GM19372 (cell line): Measurements from ENCODE around the gene CST8.
"Not testable (repeated sequence)": the region's sequence is repeated elsewhere in the genome, so short reads cannot be mapped to it uniquely, and the experiment has no call there.

ENCODE experiments used
- ATAC-seq: cut with Tn5 transposase; IDR thresholded peaks from one replicate; pipeline ENCODE4 v1.9.1; 2021; ENCODE audit warnings: mild to moderate bottlenecking, low read depth, moderate library complexity; ENCODE audit not compliant: unreplicated experiment

The CST8 gene

GRCh38 chr20:23490817-23491216 lies at the start of gene CST8:
Gene CST8 (plus strand): TSS chr20:23491117. CDS start chr20:23491668, 551 bp downstream.
- no peak for ATAC-seq

GRCh38 chr20:23441850-23442313 lies 49.0 kb upstream of the CST8 start:
- ATAC-seq = peak; percentile 73

- ATAC-seq = no peak
These were observed 48.5 kb upstream of the CST8 start for GRCh38 chr20:23442436-23442835.

GRCh38 chr20:23444859-23445258 lies 46.1 kb upstream of the CST8 start:
- no peak for ATAC-seq

GRCh38 chr20:23445596-23446217 lies 45.2 kb upstream of the CST8 start:
- ATAC-seq = no peak

GRCh38 chr20:23446505-23446904 lies 44.4 kb upstream of the CST8 start:
- peak; percentile 64 for ATAC-seq

GRCh38 chr20:23448167-23448566 lies 42.8 kb upstream of the CST8 start:
- ATAC-seq = no peak

- ATAC-seq = no peak
These were observed 41.5 kb upstream of the CST8 start for GRCh38 chr20:23449421-23449820.

- no peak for ATAC-seq
These were observed 40.0 kb upstream of the CST8 start for GRCh38 chr20:23450877-23451276.

- no peak for ATAC-seq
These were observed 38.9 kb upstream of the CST8 start for GRCh38 chr20:23451956-23452487.

- ATAC-seq = no peak
These were observed 38.1 kb upstream of the CST8 start, which contains the start of gene CST11 for GRCh38 chr20:23452776-23453175. Gene CST11 (minus strand): TSS chr20:23452876. CDS start chr20:23452811, 65 bp downstream.

GRCh38 chr20:23453549-23454543 lies 37.1 kb upstream of the CST8 start:
- no peak for ATAC-seq

GRCh38 chr20:23454816-23455215 lies 36.1 kb upstream of the CST8 start:
- no peak for ATAC-seq

- no peak for ATAC-seq
These were observed 35.3 kb upstream of the CST8 start for GRCh38 chr20:23455639-23456038.

- ATAC-seq = no peak
These were observed 34.5 kb upstream of the CST8 start for GRCh38 chr20:23456409-23456808.

GRCh38 chr20:23456873-23457272 lies 34.0 kb upstream of the CST8 start:
- no peak for ATAC-seq

- ATAC-seq = no peak
These were observed 31.3 kb upstream of the CST8 start for GRCh38 chr20:23459461-23460150.

- no peak for ATAC-seq
These were observed 29.7 kb upstream of the CST8 start for GRCh38 chr20:23461180-23461579.

- ATAC-seq = not testable (repeated sequence)
These were observed 24.0 kb upstream of the CST8 start for GRCh38 chr20:23466961-23467360.

- ATAC-seq = not testable (repeated sequence)
These were observed 18.6 kb upstream of the CST8 start for GRCh38 chr20:23472306-23472705.
